RKO (cell line): ENCODE data around the gene ZNG1F.
"Not testable (repeated sequence)": the region's sequence is repeated elsewhere in the genome, so short reads cannot be mapped to it uniquely, and the experiment has no call there.

Source experiments
- DNase-seq: peaks from one replicate; pipeline ENCODE4 v3.0.0-alpha.2; 2016; ENCODE audit warnings: low spot score

ZNG1F gene

GRCh38 chr9:41086215-41086614 is 102.9 kb downstream of the ZNG1F start:
- DNase-seq = not testable (repeated sequence)

- not testable (repeated sequence) for DNase-seq
These were observed 106.8 kb downstream of the ZNG1F start for GRCh38 chr9:41082358-41082757.
